ENCODE measurements around the gene ST3GAL5. TPM values are rescaled to one million over a fixed set of nuclear protein-coding genes. Genes with fewer than 3 reads are reported as not detected.
A peak's percentile ranks its signal among the peaks of the same experiment; 100 is the strongest.

Gene ST3GAL5
- total RNA-seq, 1 donor from 2014 or later, result 20.0 TPM

DNA sequence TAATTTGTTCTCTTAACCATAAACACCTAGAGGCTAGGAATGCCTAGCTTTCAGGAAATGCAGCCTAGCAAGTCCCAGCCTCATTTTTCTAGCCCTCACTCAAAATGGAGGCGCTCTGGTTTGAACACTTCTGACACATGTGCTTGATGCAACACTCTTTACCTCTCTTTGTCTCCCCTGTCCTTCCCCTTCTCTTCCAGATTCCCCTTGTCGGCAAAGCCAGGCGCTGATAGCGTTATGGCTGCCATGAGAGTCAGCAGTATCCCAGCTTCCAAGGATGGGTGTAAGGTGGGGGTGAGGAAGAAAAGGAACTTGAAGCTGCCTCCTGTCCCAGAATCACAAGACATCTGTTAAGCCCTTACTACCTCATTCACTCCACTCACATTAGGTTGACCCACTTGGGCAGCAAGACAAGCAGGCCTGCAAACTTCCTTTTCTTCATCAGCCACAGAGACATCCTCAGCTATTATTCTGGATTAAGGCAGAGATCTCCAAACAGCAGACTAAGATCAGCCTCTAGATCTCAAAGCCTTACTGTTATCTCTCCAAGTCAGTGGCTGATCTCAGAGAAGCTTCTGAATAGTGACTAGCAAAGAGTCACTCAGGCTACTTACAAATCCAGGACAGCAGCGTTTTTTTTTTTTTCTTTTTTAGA is 1.9 kb upstream of the ST3GAL5 start:
- H3K79me2 ChIP-seq (ENCODE audit: insufficient read depth, low read length), result peaks cover 11% of the 10 kb centered on the region
- no peaks in the 10 kb centered on the region for H3K9me3 ChIP-seq (ENCODE audit: insufficient read depth, low read depth, low read length)
- no peak overlapping the region for H3K27ac ChIP-seq (ENCODE audit: low read depth, low read length)
- peaks cover 58% of the 10 kb centered on the region for H3K4me1 ChIP-seq (ENCODE audit: insufficient read depth, low read length)
- H3K27ac Mint-ChIP-seq (ENCODE audit: unreplicated experiment), result no peak overlapping the region
- no peaks in the 10 kb centered on the region for H3K27me3 Mint-ChIP-seq (ENCODE audit: low read depth, unreplicated experiment)
- no peak for TF ChIP-seq EZH2 (IDR thresholded peaks at IDR 0.05; ENCODE audit: insufficient read depth, low read length)
- TF ChIP-seq, protein P1, sequence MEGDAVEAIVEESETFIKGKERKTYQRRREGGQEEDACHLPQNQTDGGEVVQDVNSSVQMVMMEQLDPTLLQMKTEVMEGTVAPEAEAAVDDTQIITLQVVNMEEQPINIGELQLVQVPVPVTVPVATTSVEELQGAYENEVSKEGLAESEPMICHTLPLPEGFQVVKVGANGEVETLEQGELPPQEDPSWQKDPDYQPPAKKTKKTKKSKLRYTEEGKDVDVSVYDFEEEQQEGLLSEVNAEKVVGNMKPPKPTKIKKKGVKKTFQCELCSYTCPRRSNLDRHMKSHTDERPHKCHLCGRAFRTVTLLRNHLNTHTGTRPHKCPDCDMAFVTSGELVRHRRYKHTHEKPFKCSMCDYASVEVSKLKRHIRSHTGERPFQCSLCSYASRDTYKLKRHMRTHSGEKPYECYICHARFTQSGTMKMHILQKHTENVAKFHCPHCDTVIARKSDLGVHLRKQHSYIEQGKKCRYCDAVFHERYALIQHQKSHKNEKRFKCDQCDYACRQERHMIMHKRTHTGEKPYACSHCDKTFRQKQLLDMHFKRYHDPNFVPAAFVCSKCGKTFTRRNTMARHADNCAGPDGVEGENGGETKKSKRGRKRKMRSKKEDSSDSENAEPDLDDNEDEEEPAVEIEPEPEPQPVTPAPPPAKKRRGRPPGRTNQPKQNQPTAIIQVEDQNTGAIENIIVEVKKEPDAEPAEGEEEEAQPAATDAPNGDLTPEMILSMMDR (IDR thresholded peaks at IDR 0.05; ENCODE audit: insufficient read depth, low read depth, low read length), result no peak
- no peaks in the 10 kb centered on the region for H3K36me3 ChIP-seq (ENCODE audit: insufficient read depth, low read length)
- H2AFZ ChIP-seq (ENCODE audit: low read depth, low read length), result no peak overlapping the region
- DNase-seq (ENCODE audit: low read depth) (no peak), FAIRE-seq (no peak)
- peak overlapping the region; percentile 7 for H3K4me2 ChIP-seq (ENCODE audit: low read length)
- H3K4me1 Mint-ChIP-seq (ENCODE audit: low read depth, unreplicated experiment), result peaks cover 59% of the 10 kb centered on the region
- no peak overlapping the region for H3K4me3 Mint-ChIP-seq (ENCODE audit: unreplicated experiment)
- peaks cover 11% of the 10 kb centered on the region for H4K20me1 ChIP-seq (ENCODE audit: insufficient read depth, low read length)
- H3K4me3 ChIP-seq (ENCODE audit: insufficient read depth, low read depth, low read length), result no peak overlapping the region
- no peaks in the 10 kb centered on the region for H3K36me3 Mint-ChIP-seq (ENCODE audit: low read depth, unreplicated experiment)
- H3K9me3 Mint-ChIP-seq (ENCODE audit: unreplicated experiment), result peaks cover 2% of the 10 kb centered on the region
- no peaks in the 10 kb centered on the region for H3K27me3 ChIP-seq (ENCODE audit: insufficient read depth, low read length)
- H3K9ac ChIP-seq (ENCODE audit: low read length), result no peak overlapping the region

DNA sequence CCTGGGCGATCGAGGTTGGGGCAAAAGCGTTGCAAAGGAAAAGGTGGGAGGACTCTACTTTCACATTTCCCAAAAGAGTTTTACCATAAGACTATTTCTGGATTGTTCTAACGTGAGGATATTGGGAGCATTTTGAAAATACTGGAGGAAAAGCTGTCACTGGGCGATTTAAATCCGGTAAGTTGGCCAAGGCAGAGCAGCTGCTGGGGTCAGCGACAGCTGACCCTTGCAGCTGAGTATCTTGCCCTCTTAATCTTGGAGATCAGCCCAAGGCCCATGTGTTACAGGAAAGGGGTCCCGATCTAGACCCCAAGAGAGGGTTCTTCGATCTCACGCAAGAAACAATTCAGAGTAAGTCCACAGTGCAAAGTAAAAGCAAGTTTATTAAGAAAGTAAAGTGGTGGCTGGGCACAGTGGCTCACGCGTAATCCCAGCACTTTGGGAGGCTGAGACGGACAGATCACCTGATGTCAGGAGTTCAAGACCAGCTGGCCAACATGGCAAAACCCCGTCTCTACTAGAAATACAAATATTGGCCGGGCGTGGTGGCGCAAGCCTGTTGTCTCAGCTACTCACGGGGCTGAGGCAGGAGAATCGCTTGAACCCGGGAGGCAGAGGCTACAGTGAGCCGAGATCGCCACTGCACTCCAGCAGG is 964 bp upstream of the ST3GAL5 start:
- Mint-ChIP-seq H3K4me3 (ENCODE audit: unreplicated experiment) (peak overlapping the region; percentile 94), H3K27me3 (ENCODE audit: low read depth, unreplicated experiment) (no peaks in the 10 kb centered on the region), H3K36me3 (ENCODE audit: low read depth, unreplicated experiment) (no peaks in the 10 kb centered on the region), H3K27ac (ENCODE audit: unreplicated experiment) (peak overlapping the region; percentile 95), H3K4me1 (ENCODE audit: low read depth, unreplicated experiment) (peaks cover 65% of the 10 kb centered on the region), H3K9me3 (ENCODE audit: unreplicated experiment) (no peaks in the 10 kb centered on the region)
- peak overlapping the region; percentile 76 for H3K9ac ChIP-seq (ENCODE audit: low read length)
- H4K20me1 ChIP-seq (ENCODE audit: insufficient read depth, low read length), result peaks cover 11% of the 10 kb centered on the region
- H3K27ac ChIP-seq (ENCODE audit: low read depth, low read length), result peak overlapping the region; percentile 33
- no peak for FAIRE-seq
- DNase-seq (ENCODE audit: low read depth), result no peak
- no peaks in the 10 kb centered on the region for H3K27me3 ChIP-seq (ENCODE audit: insufficient read depth, low read length)
- H3K4me1 ChIP-seq (ENCODE audit: insufficient read depth, low read length), result peaks cover 61% of the 10 kb centered on the region
- peak overlapping the region; percentile 76 for H3K4me3 ChIP-seq (ENCODE audit: insufficient read depth, low read depth, low read length)
- H3K4me2 ChIP-seq (ENCODE audit: low read length), result peak overlapping the region; percentile 96
- TF ChIP-seq EZH2 (IDR thresholded peaks at IDR 0.05; ENCODE audit: insufficient read depth, low read length), result no peak
- TF ChIP-seq, protein P1 (IDR thresholded peaks at IDR 0.05; ENCODE audit: insufficient read depth, low read depth, low read length), result no peak
- H2AFZ ChIP-seq (ENCODE audit: low read depth, low read length), result peak overlapping the region; percentile 68
- no peaks in the 10 kb centered on the region for H3K9me3 ChIP-seq (ENCODE audit: insufficient read depth, low read depth, low read length)
- peaks cover 17% of the 10 kb centered on the region for H3K79me2 ChIP-seq (ENCODE audit: insufficient read depth, low read length)
- H3K36me3 ChIP-seq (ENCODE audit: insufficient read depth, low read length), result no peaks in the 10 kb centered on the region

Data from astrocyte (in vitro differentiated cells and primary cell).